Endometrial microvascular endothelial cells (primary cell): Measurements from ENCODE around the gene LAGE3. TPM values are rescaled to one million over a fixed set of nuclear protein-coding genes. Genes with fewer than 3 reads are reported as not detected.

Experiments used
- in situ Hi-C: cut with HindIII; loops from 2 replicates; pipeline ENCODE4 v1.10.0; 2017; ENCODE audit warnings: low sequenced_read_pairs, low pct_unique_long_range_greater_than_20kb; ENCODE audit errors: inconsistent ontology term
- total RNA-seq: library from RNA; depleted of rRNA; stranded (reverse); fragments of >200 nt; gene quantifications from one replicate; pipeline ENCODE4 v1.2.3, GENCODE V29; 2015; ENCODE audit errors: inconsistent ontology term

LAGE3 gene
- total RNA-seq, 1 donor from 2014 or later, result 30.1 TPM

GRCh38 chrX:154463611-154464220 is 15.4 kb downstream of the LAGE3 start:
- in situ Hi-C loops, result no loop called here

GRCh38 chrX:154462396-154462795 is 16.7 kb downstream of the LAGE3 start:
- in situ Hi-C loops, result no loop called here

GRCh38 chrX:154460326-154460725 is 18.8 kb downstream of the LAGE3 start:
- in situ Hi-C loops, result no loop called here

- in situ Hi-C loops, result no loop called here
Observed at GRCh38 chrX:154459832-154460231, 19.2 kb downstream of the LAGE3 start.

GRCh38 chrX:154458954-154459778 is 19.9 kb downstream of the LAGE3 start:
- in situ Hi-C loops, result no loop called here

- in situ Hi-C loops, result no loop called here
Observed at GRCh38 chrX:154458116-154458953, 20.7 kb downstream of the LAGE3 start, which contains the start of gene PLXNA3. Gene PLXNA3, plus strand, starts transcription at chrX:154458281. Its CDS starts 1,903 bp downstream, at chrX:154460184.

GRCh38 chrX:154457491-154458115 is 21.5 kb downstream of the LAGE3 start:
- in situ Hi-C loops, result no loop called here

GRCh38 chrX:154452823-154453222 is 26.3 kb downstream of the LAGE3 start:
- in situ Hi-C loops, result no loop called here

GRCh38 chrX:154450312-154450711 is 28.8 kb downstream of the LAGE3 start:
- in situ Hi-C loops, result no loop called here

GRCh38 chrX:154449618-154450017 is 29.5 kb downstream of the LAGE3 start:
- in situ Hi-C loops, result no loop called here

GRCh38 chrX:154448484-154448883 is 30.6 kb downstream of the LAGE3 start:
- in situ Hi-C loops, result no loop called here

GRCh38 chrX:154446430-154446829 is 32.7 kb downstream of the LAGE3 start:
- in situ Hi-C loops, result no loop called here

- in situ Hi-C loops, result no loop called here
Observed at GRCh38 chrX:154445776-154446175, 33.3 kb downstream of the LAGE3 start.

- in situ Hi-C loops, result no loop called here
Observed at GRCh38 chrX:154444755-154445246, 34.3 kb downstream of the LAGE3 start.

GRCh38 chrX:154443992-154444754 is 34.9 kb downstream of the LAGE3 start, which contains the start of gene FAM50A:
Gene FAM50A, plus strand, starts transcription at chrX:154444141. Its CDS starts 95 bp downstream, at chrX:154444236.
- in situ Hi-C loops, result no loop called here

- in situ Hi-C loops, result no loop called here
Observed at GRCh38 chrX:154443479-154443910, 35.6 kb downstream of the LAGE3 start.

GRCh38 chrX:154441984-154442707 is 36.9 kb downstream of the LAGE3 start:
- in situ Hi-C loops, result no loop called here
